Vagina (tissue), 2 donors: ENCODE data around the gene HSD17B8. TPM values are rescaled to one million over a fixed set of nuclear protein-coding genes. Genes with fewer than 3 reads are reported as not detected.

Source experiments
- DNase-seq, 2 donors: peaks; one replicate each; pipeline ENCODE4 v3.0.0-alpha.2; 2017; ENCODE audit errors: extremely low spot score in 2 of 2
- H3K27ac ChIP-seq: fragments of 200-600 bp; sonication (generic); one replicate; pipeline ENCODE4 v1.5.1; 2019
- H3K27me3 ChIP-seq: fragments of 200-600 bp; sonication (generic); one replicate; pipeline ENCODE4 v1.5.1; 2019
- H3K36me3 ChIP-seq, 2 donors: fragments of 200-600 bp; sonication (generic); one replicate each; pipeline ENCODE4 v1.5.1; 2017 to 2019
- H3K4me1 ChIP-seq: fragments of 200-600 bp; sonication (generic); one replicate; pipeline ENCODE4 v1.5.1; 2019
- H3K4me3 ChIP-seq, 2 donors: fragments of 200-600 bp; sonication (generic); 1 replicate in 1 of 2; 2 replicates in 1 of 2; pipeline ENCODE4 v1.5.1; 2016 to 2019
- H3K9me3 ChIP-seq: fragments of 200-600 bp; sonication (generic); one replicate; pipeline ENCODE4 v1.5.1; 2019
- CTCF ChIP-seq, 3 experiments: fragments of 450-650 bp in 2 of 3; fragments of 200-600 bp in 1 of 3; sonication (generic) in 1 of 3; IDR thresholded peaks; one replicate each; pipeline ENCODE4 v1.5.1; 2017 to 2019; ENCODE audit warnings: antibody characterized with exemption in 3 of 3, mild to moderate bottlenecking in 2 of 3, moderate library complexity in 2 of 3
- POLR2A ChIP-seq, 2 donors: fragments of 450-650 bp; IDR thresholded peaks; one replicate each; pipeline ENCODE4 v1.6.1; 2017; ENCODE audit warnings: antibody characterized with exemption in 2 of 2, mild to moderate bottlenecking in 2 of 2, moderate library complexity in 2 of 2
- POLR2AphosphoS5 ChIP-seq, 2 donors: sonication (generic); formaldehyde crosslinking; IDR thresholded peaks; one replicate each; pipeline ENCODE4 v1.9.0; 2017; ENCODE audit warnings: antibody characterized with exemption in 2 of 2, mild to moderate bottlenecking in 2 of 2, low read depth in 1 of 2; ENCODE audit not compliant: insufficient read depth in 1 of 2
- intact Hi-C: fragments of 100-400 bp; cut with DNase I; formaldehyde crosslinking; loops from one replicate; pipeline ENCODE4 v1.15.1; 2023
- total RNA-seq: library from RNA; depleted of rRNA; stranded (reverse); fragments of >200 nt; gene quantifications from one replicate; pipeline ENCODE4 v1.2.3, GENCODE V29; 2016

The HSD17B8 gene
- total RNA-seq, 1 donor from 2014 or later = 17.7 TPM

- Histone ChIP-seq H3K36me3 (no peaks in the 10 kb centered on the region), H3K4me1 (no peaks in the 10 kb centered on the region), H3K9me3 (no peaks in the 10 kb centered on the region), H3K27ac (no peak overlapping the region), H3K27me3 (no peaks in the 10 kb centered on the region), H3K4me3 (no peak overlapping the region)
- intact Hi-C loops = no loop called here
- DNase-seq = no peak
- no peak for TF ChIP-seq CTCF (IDR thresholded peaks at IDR 0.05)
- no peak for TF ChIP-seq POLR2AphosphoS5 (IDR thresholded peaks at IDR 0.05; ENCODE audit: insufficient read depth in 1 of 2, low read depth in 1 of 2)
- TF ChIP-seq POLR2A (IDR thresholded peaks at IDR 0.05) = no peak
These were observed 32.4 kb downstream of the HSD17B8 start for GRCh38 chr6:33236852-33237251.

- DNase-seq = no peak
- H3K27me3 ChIP-seq = no peaks in the 10 kb centered on the region
- no peaks in the 10 kb centered on the region for H3K9me3 ChIP-seq
- no peak overlapping the region for H3K27ac ChIP-seq
- no peaks in the 10 kb centered on the region for H3K36me3 ChIP-seq
- intact Hi-C loops = no loop called here
- TF ChIP-seq POLR2A (IDR thresholded peaks at IDR 0.05) (no peak), POLR2AphosphoS5 (IDR thresholded peaks at IDR 0.05; ENCODE audit: insufficient read depth in 1 of 2, low read depth in 1 of 2) (no peak), CTCF (IDR thresholded peaks at IDR 0.05) (no peak)
- H3K4me1 ChIP-seq = no peaks in the 10 kb centered on the region
- H3K4me3 ChIP-seq = no peak overlapping the region
These were observed 33.3 kb downstream of the HSD17B8 start for GRCh38 chr6:33237741-33238140.

GRCh38 chr6:33241968-33242367 is 37.5 kb downstream of the HSD17B8 start:
- Histone ChIP-seq H3K4me3 (no peak overlapping the region), H3K36me3 (no peaks in the 10 kb centered on the region), H3K9me3 (no peaks in the 10 kb centered on the region), H3K27ac (no peak overlapping the region), H3K27me3 (no peaks in the 10 kb centered on the region), H3K4me1 (no peaks in the 10 kb centered on the region)
- no peak for DNase-seq
- no peak for TF ChIP-seq POLR2A (IDR thresholded peaks at IDR 0.05)
- TF ChIP-seq POLR2AphosphoS5 (IDR thresholded peaks at IDR 0.05; ENCODE audit: insufficient read depth in 1 of 2, low read depth in 1 of 2) = no peak
- TF ChIP-seq CTCF (IDR thresholded peaks at IDR 0.05) = no peak
- intact Hi-C loops = loop anchor here (10.0 kb wide), 1 partner anchor 127 kb away; no protein-coding TSS in a partner anchor

- intact Hi-C loops = loop anchor here (10.0 kb wide), 1 partner anchor 129 kb away; no protein-coding TSS in a partner anchor
- Histone ChIP-seq H3K36me3 (no peaks in the 10 kb centered on the region), H3K4me3 (no peak overlapping the region), H3K27ac (no peak overlapping the region), H3K9me3 (no peaks in the 10 kb centered on the region), H3K27me3 (no peaks in the 10 kb centered on the region), H3K4me1 (peaks cover 6% of the 10 kb centered on the region)
- no peak for DNase-seq
- TF ChIP-seq POLR2AphosphoS5 (IDR thresholded peaks at IDR 0.05; ENCODE audit: insufficient read depth in 1 of 2, low read depth in 1 of 2) (no peak), POLR2A (IDR thresholded peaks at IDR 0.05) (no peak), CTCF (IDR thresholded peaks at IDR 0.05) (no peak)
These were observed 39.0 kb downstream of the HSD17B8 start for GRCh38 chr6:33243476-33243875.

GRCh38 chr6:33247977-33248642 is 43.7 kb downstream of the HSD17B8 start:
- peak in 1 of 2 donors; percentile 94 for DNase-seq
- no peaks in the 10 kb centered on the region for H3K27me3 ChIP-seq
- H3K9me3 ChIP-seq = no peaks in the 10 kb centered on the region
- intact Hi-C loops = loop anchor here (5.0 to 10.0 kb wide), 3 partner anchors 86 to 231 kb away; no protein-coding TSS in a partner anchor
- TF ChIP-seq POLR2AphosphoS5 (IDR thresholded peaks at IDR 0.05; ENCODE audit: insufficient read depth in 1 of 2, low read depth in 1 of 2) (peak in 1 of 2 donors; percentile 56), POLR2A (IDR thresholded peaks at IDR 0.05) (no peak), CTCF (IDR thresholded peaks at IDR 0.05) (peak; percentile 70 to 94 (median 87))
- peaks cover 27% of the 10 kb centered on the region for H3K4me1 ChIP-seq
- H3K36me3 ChIP-seq = peaks cover 0 to 5% of the 10 kb centered on the region in 2 donors
- peak overlapping the region; percentile 96 for H3K27ac ChIP-seq
- H3K4me3 ChIP-seq = peak overlapping the region; percentile 45 to 58
